Omental fat pad (tissue), 4 donors: Measurements from ENCODE around the gene MFAP3. TPM values are rescaled to one million over a fixed set of nuclear protein-coding genes. Genes with fewer than 3 reads are reported as not detected.
A peak's percentile ranks its signal among the peaks of the same experiment; 100 is the strongest.

ENCODE experiments used
- ATAC-seq: fragments of 150-250 bp; one replicate; pipeline ENCODE4 v1.9.1; 2016; ENCODE audit warnings: mild to moderate bottlenecking, moderate library complexity; ENCODE audit not compliant: low FRiP score
- DNase-seq: peaks from one replicate; pipeline ENCODE4 v3.0.0-alpha.2; 2019; ENCODE audit warnings: low spot score
- total RNA-seq, 4 donors: library from RNA; depleted of rRNA; stranded (reverse); fragments of >200 nt; gene quantifications; one replicate each; pipeline ENCODE4 v1.1.0, GENCODE V29; 2016
- TF ChIP-seq, protein P1 (sequence below), 3 donors: fragments of 450-650 bp; IDR thresholded peaks; one replicate each; pipeline ENCODE4 v1.5.1; 2016 to 2017; ENCODE audit warnings: antibody characterized with exemption in 3 of 3, mild to moderate bottlenecking in 3 of 3, moderate library complexity in 2 of 3

The MFAP3 gene
- 10 to 100 TPM; 33.1 to 99.6 (median 43.1) TPM for total RNA-seq

DNA sequence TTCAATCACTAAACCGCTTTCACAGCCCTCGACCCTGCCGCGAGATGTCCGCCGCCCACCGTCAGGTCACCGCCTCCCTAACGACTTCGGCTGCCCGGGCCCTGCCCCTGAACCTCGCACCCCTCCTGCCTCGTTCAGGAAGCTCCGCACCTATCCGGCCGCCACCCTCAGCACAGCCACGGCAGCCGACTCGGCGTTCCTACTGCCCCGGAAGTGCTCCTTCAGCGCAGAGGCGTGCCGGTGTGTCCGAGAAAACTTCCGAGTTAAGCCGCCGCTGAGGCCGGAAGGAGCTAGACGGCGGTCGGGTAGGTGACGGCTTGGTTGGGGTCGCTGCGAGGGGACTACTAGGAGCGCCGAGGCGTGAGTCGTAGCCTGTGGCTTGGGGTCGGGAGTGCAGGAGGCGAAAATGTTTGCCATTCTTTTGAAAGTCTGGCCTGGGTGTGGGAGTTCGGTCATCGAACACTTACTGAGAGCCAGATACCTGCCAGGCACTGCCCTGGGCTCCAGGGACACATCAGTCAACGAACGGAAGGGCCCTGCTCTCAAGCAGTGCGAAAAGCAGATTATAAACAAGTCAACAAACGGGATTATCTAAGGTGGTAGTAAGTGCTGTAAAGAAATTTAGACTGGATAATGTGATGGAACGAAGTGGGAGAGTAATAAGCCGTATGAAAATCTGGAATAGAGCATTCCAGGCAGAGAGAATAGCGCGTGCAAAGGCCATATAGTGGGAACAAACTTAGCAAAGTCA is at the start of gene MFAP3, which contains the start of gene FAM114A2:
MFAP3 (plus strand) TSS at position 261 of the 751 bp plus-strand sequence. CDS start 10,756 bp downstream, outside the sequence.
FAM114A2 (minus strand) TSS at position 204 of the 751 bp plus-strand sequence. CDS start 3,957 bp downstream, outside the sequence.
- DNase-seq = peak; percentile 58
- peak; percentile 97 for ATAC-seq
- TF ChIP-seq, protein P1, sequence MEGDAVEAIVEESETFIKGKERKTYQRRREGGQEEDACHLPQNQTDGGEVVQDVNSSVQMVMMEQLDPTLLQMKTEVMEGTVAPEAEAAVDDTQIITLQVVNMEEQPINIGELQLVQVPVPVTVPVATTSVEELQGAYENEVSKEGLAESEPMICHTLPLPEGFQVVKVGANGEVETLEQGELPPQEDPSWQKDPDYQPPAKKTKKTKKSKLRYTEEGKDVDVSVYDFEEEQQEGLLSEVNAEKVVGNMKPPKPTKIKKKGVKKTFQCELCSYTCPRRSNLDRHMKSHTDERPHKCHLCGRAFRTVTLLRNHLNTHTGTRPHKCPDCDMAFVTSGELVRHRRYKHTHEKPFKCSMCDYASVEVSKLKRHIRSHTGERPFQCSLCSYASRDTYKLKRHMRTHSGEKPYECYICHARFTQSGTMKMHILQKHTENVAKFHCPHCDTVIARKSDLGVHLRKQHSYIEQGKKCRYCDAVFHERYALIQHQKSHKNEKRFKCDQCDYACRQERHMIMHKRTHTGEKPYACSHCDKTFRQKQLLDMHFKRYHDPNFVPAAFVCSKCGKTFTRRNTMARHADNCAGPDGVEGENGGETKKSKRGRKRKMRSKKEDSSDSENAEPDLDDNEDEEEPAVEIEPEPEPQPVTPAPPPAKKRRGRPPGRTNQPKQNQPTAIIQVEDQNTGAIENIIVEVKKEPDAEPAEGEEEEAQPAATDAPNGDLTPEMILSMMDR (IDR thresholded peaks at IDR 0.05) = no peak

DNA sequence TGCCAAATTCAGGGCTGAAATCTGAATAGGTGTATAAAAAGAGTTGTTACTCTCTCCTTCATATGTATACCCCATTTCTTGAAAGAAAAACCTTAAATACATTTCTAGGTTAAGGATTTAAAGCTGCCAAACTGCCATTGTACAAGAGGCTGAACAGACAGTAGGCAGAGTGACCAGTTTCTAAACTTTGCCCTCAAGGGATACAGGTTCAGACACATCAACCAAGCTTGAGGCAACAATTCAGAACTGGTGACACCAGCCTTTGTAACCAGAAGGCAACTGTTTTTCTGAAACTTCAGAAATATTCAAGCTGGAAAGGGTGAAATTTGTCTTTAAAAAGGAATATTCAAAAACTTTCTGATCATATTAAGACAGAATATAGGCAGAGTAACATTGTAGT is 47.6 kb upstream of the MFAP3 start:
- no peak for ATAC-seq
- TF ChIP-seq, protein P1 (IDR thresholded peaks at IDR 0.05) = no peak
- DNase-seq = no peak

DNA sequence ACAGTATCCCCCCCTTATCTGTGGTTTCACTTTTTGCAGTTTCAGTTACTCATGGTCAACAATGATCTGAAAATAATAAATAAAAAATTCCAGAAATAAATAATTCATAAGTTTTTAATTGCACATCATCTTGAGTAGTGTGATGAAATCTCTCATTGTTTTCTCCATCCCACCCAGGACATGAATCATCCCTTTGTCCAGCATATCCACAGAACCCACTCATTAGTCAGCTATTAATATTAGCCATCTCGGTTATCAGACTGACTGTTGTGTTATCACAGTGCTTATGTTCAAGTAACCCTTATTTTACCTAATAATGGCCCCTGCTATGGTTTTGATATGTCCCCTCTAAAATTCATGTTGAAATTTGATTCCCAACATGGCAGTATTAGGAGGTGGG is 40.8 kb upstream of the MFAP3 start:
- DNase-seq = no peak
- ATAC-seq = no peak
- TF ChIP-seq, protein P1 (IDR thresholded peaks at IDR 0.05) = no peak

DNA sequence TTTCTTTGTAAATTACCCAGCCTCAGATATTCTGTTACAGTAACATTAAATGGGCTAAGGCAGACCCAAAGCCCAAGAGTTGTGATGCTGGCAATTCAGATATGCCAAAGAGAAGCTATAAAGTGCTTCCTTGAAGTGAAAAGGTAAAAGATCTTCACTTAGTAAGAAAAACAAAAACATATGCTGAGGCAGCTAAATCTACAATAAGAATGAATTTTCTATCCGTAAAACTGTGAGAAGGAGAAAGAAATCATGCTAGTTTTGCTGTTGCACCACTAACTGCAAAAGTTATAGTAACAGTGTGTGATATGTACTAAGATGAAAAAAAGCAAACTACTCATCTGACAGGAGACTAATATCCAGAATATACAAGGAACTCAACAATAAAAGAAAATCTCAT is 40.0 kb upstream of the MFAP3 start:
- ATAC-seq (no peak), DNase-seq (no peak)
- TF ChIP-seq, protein P1 (IDR thresholded peaks at IDR 0.05) = no peak

DNA sequence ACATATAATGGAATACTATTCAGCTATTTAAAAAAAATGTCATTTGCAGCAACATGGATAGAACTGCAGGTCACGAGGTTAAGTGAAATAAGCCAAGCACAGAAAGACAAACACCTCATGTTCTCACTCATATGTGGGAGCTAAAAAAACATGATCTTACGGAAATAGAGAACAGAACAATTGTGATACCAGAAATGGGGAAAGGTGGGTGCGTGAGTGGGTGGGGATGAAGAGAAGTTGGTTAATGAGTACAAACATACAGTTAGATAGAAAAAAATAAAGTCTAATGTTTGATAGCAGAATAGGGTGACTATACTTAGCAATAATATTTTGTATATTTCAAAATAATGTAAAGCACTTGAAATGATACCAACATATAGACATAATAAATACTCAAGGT is 38.8 kb upstream of the MFAP3 start:
- ATAC-seq = no peak
- no peak for DNase-seq
- TF ChIP-seq, protein P1 (IDR thresholded peaks at IDR 0.05) = no peak

DNA sequence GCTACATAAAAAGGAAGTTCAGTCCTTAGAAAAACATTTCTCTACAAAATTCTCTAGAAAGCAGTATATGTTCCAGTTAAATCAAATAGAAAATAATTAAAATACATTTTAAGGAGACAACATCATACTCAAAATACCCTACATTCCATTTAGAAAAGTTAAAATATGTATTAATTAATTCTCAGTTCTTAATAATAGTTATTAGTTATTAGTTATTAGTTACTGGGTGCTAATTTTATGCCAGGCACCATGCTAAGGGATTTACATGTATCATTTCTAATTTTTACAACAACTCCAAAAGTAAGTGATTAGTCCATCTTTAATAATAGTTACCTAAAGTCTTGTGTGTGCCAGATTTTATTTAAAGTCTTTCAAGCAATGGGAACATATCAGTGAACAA is 38.1 kb upstream of the MFAP3 start:
- DNase-seq = no peak
- TF ChIP-seq, protein P1 (IDR thresholded peaks at IDR 0.05) = no peak
- no peak for ATAC-seq

DNA sequence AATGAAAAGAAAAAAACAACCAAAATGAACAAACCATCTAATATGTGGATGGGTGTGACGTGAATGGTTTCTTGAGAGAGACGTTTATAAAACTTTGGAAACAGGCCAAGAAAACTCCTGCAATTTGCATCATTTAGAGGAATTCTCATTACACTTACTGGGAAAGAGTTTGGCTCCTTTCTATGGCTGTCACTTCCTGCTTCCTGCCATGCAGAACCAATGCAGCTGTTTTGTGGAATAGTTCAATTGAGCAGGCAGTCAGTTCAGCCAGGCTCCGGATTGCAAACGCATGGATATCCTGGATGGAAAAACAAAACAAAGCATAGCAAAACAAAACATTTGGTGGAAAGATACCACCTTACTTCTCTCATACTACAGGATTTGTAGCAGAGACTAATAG is 36.7 kb upstream of the MFAP3 start:
- ATAC-seq = peak; percentile 57
- DNase-seq = no peak
- TF ChIP-seq, protein P1 (IDR thresholded peaks at IDR 0.05) = no peak
